Activated effector memory CD4-positive, alpha-beta T cell treated with Interleukin-2 at 50 U/mL for 16 hours (primary cell): ENCODE results near the gene SARNP.
A peak's percentile ranks its signal among the peaks of the same experiment; 100 is the strongest.
"Not testable (repeated sequence)": the region's sequence is repeated elsewhere in the genome, so short reads cannot be mapped to it uniquely, and the experiment has no call there.

Source experiments
- DNase-seq: peaks from one replicate; pipeline ENCODE4 v3.0.0-alpha.2; 2020

The SARNP gene

DNA sequence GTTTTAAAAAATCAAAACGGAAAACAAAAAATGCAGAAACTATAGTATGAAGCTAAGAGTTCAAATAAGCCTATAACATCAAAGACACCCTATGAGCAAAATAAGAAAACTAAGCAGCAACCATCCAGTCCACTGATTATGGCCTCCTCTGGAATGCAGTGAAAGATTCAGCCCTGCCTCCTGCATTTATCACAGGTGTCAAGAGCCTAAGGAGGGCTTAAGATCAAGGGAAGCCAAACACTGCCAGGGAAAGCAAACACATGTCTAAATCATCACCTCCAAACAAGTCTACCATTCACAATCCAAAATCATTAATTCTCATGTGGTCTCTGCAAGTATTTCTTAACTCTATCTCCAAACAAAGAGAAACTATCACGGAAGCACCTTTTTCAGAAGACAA, 28.4 kb downstream of the SARNP start:
- DNase-seq, result no peak

DNA sequence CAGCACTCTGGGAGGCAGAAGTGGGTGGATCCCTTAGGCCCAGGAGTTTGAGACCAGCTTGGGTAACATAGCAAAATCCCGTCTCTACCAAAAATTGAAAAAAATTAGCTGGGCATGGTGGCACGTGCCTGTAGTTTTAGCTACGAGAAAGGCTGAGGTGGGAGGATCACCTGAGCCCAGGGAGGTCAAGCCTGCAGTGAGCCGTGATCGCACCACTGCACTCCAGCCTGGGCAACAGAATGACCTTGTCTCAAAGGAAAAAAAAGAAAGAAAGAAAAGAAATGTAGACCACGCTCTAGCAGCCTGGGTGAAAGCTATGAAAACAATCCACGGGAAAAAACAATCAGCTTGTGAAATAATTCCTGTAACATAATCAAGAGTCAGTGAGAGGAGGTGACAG, 29.0 kb downstream of the SARNP start:
- DNase-seq, result no peak

DNA sequence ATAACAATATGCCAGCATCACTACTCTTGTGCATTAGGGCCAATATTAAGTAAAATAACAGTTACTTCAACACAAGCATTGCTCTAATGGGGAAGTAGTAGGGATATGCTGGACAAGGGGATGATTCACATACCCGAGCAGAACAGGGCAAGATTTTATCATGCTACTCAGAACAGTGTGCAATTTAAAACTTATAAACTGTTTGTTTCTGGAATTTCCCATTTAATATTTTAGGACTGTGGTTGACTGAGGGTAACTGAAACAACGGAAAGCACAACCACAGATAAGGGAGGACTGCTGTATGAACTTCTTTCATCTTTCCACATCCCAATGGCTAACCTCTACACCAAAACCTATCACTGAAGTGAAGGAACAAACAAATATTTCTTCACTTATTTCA, 36.8 kb downstream of the SARNP start:
- no peak for DNase-seq

DNA sequence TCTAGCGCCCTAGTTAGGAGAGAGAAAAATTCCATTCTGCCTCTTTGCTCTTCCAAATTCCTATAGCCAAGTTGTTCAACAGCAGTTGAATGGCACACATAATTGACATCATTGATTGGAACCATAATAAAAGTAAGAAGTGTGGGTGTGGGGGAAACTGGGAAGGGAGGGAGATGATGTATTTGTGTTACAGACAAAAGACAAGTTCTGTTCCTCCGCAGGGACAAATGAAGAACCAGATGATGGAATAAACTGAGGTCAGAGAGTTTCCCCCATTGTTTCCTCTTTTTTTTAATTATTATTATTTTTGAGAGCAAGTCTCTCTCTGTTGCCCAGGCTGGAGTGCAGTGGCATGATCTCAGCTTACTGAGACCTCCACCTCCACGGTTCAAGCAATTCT, 39.7 kb downstream of the SARNP start:
- no peak for DNase-seq

DNA sequence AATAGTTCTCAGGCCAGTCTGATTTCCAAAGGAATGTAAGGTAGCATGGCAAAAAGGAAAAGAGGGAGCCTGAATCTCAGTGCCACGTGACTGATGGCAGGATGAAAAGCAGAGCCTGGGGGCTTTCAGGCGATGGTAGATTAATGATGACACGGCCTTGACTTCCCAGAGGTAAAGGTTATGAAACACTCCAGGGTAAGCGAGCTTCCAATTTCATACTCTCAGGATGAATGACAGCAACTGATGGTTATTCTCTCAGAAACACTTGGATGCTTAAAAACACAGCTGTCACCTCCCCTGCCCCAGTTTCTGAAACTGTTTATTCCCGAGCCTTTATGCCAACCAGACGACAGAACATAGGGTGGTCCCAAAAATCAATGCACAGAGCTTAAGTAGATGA, 45.8 kb downstream of the SARNP start:
- DNase-seq, result no peak

DNA sequence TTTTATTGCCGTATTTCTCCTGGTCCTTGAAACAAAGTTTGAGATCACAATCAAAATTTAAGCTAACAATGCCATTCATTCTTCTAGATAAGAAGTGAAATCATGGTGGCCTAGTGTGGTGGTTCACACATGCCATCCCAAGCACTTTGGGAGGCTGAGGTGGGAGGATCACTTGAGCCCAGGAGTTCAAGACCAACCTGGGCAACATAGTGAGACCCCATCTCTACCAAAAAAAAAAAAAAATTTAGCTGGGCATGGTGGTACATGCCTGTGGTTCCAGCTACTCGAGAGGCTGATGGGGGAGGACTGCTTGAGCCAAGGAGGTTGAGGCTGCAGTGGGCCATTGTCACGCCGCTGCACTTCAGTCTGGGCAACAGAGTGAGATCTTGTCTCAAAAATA, 50.4 kb downstream of the SARNP start:
- DNase-seq, result no peak

DNA sequence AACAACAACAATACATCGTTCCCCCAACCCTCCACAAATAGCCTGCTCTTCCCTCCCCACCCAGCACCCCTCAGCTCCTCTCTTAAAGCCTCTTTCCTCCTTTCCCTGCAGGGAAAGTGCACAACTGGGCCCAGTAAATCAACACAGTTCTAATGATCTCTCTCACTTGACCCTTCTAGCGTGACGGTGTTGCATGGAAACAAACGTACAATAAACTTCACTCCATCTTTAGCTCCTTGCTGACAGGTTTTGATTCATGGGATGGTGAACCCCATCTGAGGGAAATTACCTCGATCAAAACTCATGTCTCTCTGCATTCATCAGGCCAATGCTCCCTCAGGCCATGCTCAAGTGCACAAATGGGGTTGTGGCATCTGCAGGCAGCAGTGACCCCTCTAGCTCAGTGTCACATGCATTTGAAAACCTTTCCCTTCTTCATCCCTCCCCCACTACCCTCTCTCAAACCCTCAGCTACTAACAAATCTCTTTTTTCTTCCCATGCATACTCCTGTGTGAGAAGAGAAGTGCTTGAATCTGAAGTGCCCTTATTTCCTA, 51.7 kb downstream of the SARNP start:
- DNase-seq, result no peak

DNA sequence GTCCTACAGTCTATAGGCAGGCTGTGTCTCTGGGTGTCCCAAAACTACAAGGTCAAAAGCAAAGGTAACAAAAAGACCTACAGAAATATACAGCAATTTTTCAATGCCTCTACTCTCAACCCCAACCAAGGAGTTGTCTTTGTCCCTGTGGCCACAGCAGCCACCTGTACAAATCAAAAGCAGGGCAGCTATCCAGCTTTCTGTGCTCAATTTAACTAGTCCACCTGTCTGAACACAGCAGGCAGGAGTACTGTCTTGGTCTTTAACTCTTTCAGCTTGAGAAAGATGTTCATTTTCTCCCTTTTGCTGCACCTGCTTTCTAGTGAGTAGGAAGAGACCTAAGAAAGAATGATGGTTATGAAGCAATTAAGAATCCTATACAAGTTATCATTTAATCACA, 54.9 kb downstream of the SARNP start:
- no peak for DNase-seq

DNA sequence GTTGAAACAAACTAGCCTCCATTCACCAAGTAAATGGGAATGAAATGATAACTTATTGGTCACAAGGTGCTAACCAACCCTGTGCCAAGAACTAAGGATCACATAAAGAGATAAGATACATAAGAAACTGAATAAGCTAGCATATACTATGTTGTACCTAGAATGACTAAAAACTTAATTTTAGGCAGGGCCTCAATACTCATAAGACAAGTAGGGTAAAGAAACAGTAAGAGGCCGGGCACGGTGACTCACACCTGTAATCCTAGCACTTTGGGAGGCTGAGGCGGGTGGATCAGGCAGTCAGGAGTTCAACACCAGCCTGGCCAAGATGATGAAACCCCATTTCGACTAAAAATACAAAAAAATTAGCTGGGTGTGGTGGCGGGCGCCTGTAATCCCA, 56.9 kb downstream of the SARNP start:
- no peak for DNase-seq

DNA sequence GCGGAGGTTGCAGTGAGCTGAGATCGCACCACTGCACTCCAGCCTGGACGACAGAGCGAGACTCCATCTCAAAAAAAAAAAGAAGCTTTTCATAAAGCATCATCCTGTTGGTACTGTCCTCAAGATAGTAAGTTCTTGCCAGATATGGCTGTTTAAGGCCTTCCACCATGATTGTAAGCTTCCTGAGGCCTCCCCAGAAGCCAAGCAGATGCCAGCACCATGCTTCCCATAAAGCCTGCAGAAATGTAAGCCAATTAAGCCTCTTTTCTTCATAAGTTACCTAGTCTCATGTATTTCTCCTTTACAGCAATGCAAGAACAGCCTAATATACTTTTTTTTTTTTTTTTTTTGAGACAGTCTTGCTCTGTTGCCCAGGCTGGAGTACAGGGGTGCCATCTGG, 58.9 kb downstream of the SARNP start:
- not testable (repeated sequence) for DNase-seq

DNA sequence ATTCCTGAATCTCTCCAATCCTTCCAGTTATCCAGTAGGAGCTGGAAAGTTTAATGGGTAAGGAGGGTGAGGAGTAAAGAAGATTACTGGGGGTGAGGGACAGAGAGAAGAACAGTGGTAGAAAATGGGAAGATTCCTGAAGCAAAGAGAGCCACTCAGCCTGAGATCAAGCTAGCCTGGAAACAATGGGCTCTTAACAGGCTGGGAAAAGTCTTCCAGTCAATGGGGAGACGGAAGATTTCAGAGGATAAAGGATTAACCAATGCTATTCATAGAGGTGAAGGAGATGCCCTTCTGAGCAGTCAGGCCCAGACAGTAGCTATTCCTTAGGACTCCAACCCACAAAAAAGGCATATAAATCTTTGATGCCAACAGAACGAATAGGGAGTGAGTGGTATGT, 59.8 kb downstream of the SARNP start:
- DNase-seq, result no peak

DNA sequence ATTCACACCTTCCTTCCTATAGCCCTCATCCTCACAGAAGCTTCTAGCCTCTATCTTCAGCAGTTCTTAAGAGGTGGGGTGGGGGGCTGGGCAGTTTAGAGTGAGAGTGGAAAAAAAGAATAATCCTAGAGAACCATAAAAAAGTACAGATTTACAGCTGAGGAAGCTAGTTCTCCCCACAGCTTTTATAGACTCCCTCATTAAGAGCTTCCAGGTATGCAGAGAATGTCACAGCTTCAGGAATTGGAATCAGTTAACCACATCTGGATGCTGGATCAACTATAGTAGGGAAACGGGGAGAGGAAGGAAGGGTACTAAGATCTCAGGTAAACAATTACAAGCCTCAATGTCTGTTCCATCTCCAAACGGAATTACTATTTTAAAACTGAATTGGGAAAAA, 62.3 kb downstream of the SARNP start:
- DNase-seq, result no peak

DNA sequence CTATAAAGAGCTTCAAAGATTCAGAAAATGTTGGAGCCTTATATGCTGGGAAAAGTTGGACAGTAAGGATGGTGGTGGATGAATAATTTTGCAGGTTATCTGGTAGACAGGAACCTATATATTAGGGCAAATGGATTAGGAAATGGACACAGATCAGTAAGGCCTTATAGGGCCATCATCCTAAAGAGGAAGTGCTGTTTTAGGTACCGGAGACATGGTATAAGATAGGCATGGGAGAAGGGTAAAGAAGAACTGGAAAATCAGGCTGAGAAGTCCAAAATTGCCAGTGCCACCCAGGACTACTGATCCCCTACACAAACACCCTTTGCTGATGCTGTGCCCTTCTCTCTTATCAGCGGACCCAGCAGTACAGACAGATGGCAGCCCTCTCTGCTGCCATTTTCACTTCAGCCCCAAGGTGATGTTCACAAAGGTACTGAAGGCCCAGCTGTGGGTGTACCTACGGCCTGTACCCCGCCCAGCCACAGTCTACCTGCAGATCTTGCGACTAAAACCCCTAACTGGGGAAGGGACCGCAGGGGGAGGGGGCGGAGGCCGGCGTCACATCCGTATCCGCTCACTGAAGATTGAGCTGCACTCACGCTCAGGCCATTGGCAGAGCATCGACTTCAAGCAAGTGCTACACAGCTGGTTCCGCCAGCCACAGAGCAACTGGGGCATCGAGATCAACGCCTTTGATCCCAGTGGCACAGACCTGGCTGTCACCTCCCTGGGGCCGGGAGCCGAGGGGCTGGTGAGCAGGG, 69.1 kb downstream of the SARNP start:
- no peak for DNase-seq

DNA sequence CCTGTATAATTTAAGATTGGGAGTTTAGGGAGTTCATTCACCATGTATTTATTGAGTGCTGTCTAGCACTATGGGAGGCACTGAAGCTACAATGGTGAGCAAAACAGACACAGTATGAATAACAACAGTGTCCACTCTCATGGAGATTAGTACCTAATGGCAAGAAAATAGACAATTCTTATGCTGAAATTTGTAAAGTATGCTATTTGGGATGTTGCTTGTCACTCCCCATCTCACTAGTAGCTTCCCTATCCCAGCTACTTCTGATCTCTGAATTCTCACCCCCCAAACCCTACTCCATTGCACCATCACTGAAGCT, 70.7 kb downstream of the SARNP start:
- DNase-seq, result no peak

DNA sequence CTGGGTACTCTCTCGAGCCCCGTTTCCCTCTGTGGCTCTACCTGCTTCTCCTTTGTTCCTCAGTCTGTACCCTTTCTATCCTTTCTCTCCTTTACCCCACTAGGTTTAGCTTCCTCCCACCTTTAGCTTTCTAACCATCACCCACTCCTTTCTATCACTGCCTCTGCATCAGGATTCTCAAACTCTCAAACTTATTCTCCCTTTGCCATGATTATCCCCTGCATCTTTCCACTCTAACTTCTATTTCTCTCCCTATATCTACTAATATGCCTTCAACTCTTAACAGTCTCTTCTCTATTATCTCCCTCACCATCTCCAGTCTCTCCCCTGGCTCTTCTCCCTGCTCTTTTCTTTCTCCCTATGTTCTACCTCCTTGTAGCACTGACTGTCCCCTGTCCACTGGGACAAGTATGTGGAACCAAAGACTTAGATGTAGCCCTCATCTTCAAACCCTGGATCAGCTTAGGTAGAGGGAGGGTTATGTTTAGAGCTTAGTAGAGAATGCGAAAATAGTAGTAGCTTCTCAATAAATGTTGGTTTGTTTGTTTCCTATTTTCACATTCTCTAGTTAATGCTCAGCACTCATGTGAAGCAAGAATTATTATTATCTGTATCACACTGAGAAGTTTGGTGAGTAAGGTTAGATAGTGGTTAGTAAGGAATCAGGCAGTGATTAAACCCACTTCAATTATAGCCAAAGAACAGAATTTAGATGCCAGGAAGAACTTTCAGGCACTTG, 71.2 kb downstream of the SARNP start:
- DNase-seq, result no peak

DNA sequence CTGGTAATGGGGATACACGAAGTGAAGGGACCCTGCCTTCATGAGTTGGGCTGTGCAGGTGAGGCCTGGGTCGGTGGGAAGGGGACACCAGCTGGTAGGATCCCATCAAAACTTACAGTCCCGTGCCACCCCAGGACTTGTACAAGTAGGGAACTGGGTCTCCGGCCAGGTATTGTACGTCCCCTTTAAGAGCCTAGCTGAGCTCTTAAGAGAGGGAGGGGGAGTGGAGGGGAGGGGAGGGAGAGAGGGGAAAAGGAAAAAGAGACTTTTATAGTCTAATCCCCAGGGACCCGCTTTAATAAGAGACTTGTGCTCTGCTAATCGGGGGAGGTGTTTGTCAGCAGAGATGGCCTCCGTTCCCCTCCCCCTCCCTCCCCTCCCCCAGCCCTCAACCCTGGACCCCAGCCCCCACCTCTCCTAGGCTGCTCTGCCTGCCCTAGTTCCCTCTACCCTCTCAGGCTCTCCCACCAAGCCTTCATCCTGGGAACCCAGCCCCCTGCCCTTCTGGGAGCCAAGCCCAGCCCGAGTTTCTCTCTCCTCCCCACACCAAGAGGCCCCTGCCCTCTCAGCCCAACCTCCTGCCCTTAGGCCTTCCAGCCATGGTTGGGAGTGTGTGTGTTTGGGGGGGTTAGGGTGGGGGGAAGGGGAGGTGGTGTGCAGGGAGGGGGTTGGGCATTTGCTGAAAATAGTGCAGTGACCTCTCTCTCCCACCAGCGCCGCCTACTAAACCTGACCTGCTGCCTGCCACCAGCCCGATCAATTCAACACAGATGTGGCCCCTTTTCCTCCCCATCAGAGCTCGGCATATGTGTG, 72.0 kb downstream of the SARNP start:
- no peak for DNase-seq

DNA sequence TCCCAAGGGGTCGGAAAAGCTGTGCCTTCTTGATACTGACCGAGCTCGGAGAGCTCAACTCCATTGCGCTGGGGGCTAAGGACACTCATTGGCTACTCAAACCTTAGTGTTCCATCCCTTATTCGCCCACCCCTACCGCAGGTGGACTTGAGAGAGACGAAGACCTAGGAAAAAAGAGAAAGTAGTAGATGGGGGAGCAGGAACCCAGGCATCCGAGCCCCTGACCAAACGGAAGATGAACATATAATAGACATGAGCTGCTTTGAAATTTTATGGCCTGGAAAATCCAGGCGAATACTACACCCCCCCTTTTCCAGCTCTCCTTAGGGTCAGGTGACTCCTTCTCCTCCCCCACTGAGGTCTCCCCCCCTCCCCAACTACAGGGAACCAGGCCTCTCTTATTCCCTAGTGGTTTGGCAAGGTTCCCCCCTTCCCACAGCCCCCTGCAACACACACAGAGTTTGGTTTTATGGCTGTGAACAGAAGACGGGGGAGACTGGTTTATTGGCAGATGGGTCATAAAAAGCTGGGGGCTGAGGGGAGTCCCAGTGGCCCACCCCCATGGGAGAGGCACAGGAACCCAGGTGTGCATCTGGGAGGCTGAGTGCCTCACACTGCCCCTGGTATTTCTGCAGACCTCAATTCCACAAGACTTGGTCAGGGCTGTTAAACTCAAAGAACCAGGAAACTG, 73.0 kb downstream of the SARNP start:
- no peak for DNase-seq

DNA sequence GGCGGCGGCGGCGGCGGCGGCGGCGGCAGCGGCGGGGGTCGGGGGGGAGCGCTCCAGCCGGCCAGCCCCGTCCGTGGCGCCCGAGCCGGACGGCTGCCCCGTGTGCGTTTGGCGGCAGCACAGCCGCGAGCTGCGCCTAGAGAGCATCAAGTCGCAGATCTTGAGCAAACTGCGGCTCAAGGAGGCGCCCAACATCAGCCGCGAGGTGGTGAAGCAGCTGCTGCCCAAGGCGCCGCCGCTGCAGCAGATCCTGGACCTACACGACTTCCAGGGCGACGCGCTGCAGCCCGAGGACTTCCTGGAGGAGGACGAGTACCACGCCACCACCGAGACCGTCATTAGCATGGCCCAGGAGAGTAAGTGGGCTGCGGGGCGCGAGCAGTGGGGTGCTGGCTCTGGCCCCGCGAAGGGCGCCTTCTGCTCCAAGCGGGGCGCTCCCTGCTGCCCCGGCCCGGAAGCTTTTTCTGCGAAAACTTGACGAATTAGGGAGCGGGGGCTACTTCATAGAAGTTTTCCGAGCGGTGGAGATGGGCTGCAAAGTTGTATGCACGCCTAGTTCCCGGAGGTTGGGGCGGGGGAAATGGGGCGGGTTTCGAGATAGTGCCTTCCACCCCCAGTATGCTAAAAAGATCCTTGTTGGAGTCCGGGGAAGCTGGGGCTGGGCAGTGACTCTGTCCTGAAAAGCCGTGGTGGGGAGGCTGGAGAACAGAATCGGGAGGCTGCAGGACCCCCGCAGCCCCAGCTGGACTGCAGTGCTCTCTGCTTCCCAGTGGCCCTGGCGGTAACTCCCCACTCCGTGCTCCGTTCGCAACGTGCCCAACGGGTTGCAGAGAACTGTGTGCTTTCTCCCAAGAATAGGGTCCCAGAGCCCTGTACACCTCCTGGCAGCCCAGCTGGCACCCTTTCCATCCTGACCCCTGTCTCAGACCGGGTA, 73.9 kb downstream of the SARNP start:
- peak; percentile 43 for DNase-seq

DNA sequence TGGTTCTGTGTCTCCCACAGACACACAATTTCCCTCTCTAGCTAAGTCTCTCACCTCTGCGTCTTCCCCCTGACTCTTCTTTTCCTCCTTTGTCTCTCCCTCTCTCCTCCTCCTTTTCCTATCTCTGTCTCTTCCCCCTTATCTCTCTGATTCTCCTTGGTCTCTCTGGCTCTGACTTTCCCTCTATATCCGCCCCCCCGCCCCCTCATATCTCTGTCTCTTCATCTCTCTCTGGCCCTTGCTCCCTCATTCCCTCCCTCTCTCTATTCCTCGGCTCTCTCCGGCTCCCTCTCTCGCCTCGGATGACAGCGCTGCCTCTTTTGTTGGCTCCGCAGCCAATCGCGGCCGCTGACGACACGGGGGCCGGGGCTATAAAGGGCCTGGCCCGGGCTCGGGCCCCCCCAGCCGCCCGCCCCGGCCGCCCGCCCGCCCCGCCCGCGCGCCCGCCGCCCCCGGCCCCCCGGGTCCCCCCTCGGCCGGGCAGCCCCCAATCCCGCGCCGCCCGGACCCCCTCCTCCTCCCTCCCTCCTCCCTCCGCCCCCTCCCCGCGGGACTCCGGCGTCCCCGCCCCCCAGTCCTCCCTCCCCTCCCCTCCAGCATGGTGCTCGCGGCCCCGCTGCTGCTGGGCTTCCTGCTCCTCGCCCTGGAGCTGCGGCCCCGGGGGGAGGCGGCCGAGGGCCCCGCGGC, 74.7 kb downstream of the SARNP start, which contains the start of gene GDF11:
Gene GDF11, plus strand, starts transcription at position 404 of the 687 bp plus-strand sequence. Its CDS starts 195 bp downstream, at position 599.
- peak; percentile 61 for DNase-seq

DNA sequence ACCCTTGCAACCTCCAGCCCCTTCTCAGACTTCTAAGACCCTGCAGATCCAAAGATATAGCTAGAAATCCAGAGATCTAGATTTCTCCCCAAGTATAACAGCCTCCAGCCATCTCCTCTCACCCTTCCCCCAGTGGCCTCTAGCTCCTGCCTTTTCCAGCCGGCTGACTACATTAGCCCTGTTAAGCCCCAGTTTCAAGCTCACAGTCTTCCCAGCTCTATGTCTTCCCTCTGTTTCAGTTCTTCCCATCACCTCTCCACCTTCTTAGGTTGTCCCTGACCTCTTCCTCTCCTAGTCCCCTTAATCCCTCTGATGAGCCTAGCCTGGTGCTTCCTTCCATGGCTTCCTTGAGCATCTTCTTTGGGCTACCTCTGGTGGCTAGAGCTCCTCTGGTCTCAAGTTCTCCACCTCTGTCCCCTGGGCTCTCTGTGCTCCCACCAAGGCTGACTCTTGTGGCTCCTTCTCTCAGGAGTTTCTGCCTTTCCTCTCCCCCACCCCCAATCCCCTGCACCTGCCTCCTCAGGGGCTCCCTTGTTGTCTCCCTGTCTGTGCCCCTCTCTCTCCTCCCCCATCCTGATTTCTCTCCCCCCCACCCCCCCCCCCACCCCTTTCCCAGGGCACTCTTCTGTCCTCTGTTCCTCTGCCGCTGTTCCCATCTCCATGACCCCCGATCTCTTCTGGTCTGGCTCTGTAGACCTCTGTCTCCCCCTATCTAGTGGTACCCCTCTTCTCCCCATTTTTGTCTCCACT, 75.4 kb downstream of the SARNP start:
- DNase-seq, result no peak
